Measurements from ENCODE around the gene NPVF. TPM values are rescaled to one million over a fixed set of nuclear protein-coding genes. Genes with fewer than 3 reads are reported as not detected.

Gene NPVF
- total RNA-seq, 4 donors from 2014 or later: not detected

DNA sequence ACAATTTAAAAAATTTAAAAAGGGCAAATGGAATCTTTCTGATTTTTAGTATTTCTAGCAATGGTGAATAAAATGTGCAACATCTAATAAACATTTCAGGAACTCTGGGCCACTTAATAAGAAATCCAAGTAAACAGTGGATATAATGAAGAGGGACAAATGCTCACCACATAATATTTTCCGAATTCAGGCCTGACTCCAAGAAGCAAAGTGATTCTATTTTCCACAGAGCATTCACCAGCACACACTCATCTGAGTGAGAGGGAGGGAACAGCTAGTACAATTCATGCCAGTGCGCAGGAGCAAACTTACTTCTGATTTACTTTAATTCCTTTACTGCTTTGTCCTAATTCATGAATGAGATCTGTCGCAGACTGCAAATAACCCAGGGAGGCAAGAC is 10.1 kb downstream of the NPVF start:
- intact Hi-C loops (cut with DNase I): no loop called here
- Histone ChIP-seq H3K4me1 (no peaks in the 10 kb centered on the region), H3K9me3 (no peaks in the 10 kb centered on the region), H3K27ac (no peak overlapping the region), H3K27me3 (no peaks in the 10 kb centered on the region), H3K4me3 (replicated peaks in 1 of 3) (no peak overlapping the region), H3K36me3 (no peaks in the 10 kb centered on the region)
- DNase-seq: no peak
- TF ChIP-seq, protein P1, sequence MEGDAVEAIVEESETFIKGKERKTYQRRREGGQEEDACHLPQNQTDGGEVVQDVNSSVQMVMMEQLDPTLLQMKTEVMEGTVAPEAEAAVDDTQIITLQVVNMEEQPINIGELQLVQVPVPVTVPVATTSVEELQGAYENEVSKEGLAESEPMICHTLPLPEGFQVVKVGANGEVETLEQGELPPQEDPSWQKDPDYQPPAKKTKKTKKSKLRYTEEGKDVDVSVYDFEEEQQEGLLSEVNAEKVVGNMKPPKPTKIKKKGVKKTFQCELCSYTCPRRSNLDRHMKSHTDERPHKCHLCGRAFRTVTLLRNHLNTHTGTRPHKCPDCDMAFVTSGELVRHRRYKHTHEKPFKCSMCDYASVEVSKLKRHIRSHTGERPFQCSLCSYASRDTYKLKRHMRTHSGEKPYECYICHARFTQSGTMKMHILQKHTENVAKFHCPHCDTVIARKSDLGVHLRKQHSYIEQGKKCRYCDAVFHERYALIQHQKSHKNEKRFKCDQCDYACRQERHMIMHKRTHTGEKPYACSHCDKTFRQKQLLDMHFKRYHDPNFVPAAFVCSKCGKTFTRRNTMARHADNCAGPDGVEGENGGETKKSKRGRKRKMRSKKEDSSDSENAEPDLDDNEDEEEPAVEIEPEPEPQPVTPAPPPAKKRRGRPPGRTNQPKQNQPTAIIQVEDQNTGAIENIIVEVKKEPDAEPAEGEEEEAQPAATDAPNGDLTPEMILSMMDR (IDR thresholded peaks at IDR 0.05): no peak
- no peak for TF ChIP-seq POLR2A (IDR thresholded peaks at IDR 0.05)
- 87 to 95% methylated on average over 3 of the region's 3 CpGs for WGBS, 2 donors

DNA sequence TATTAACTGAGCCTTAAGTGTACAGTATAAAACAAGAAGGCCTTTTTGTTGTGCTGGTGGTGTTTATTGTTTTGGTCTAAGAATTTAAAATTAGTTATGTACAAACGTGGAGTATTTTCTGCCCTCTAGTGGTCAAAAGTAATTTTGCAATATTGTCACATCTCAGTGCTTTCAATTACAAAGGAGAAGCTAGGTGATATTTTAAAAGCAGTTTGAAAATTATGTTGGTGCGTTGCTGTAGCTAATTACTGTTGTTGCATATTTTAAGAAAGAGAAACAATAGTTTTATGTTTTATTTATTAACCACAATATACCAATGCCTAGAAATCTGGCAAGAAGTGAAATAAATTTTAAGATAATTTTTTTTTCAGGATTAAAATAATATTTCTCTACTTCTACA is 11.4 kb downstream of the NPVF start:
- TF ChIP-seq POLR2A (IDR thresholded peaks at IDR 0.05): no peak
- TF ChIP-seq, protein P1 (IDR thresholded peaks at IDR 0.05): peak; percentile 8 to 76 (median 58)
- Histone ChIP-seq H3K27me3 (no peaks in the 10 kb centered on the region), H3K36me3 (no peaks in the 10 kb centered on the region), H3K4me1 (no peaks in the 10 kb centered on the region), H3K4me3 (replicated peaks in 1 of 3) (no peak overlapping the region), H3K9me3 (no peaks in the 10 kb centered on the region), H3K27ac (no peak overlapping the region)
- 5 to 6% methylated on average over 2 of the region's 2 CpGs for WGBS, 2 donors
- DNase-seq: no peak
- intact Hi-C loops (cut with DNase I): no loop called here

DNA sequence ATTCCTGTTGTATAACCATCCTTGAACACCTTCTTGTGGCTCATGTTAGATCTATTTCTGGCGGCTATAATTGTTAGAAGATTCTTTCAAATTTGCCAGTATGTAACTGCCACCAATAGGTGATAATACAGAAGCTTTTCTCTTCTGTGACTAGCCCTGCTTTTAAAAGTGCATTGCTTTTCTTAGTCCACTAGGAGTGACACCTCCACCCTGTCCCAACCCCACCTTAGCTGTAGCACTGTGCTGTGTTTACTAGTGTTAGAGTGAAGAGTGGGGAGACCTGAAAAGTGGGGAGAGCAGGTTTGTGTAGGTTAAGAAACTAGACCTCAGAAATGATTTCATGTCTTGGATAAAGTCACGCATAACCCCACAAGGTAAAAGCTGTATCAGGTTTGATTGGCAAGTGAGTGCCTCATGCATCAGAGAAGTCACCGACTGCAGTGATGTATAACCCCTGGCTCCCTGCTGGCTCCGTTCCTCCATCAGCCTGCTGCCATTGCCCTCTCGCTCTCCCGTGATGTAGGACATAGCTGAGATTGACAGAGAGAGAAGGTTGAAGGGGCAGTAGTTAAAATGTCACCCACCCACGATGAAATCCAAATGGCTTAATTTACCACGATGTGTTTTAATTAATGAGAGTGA is 12.5 kb downstream of the NPVF start:
- no peak for DNase-seq
- no peak for TF ChIP-seq POLR2A (IDR thresholded peaks at IDR 0.05)
- TF ChIP-seq, protein P1 (IDR thresholded peaks at IDR 0.05): no peak
- intact Hi-C loops (cut with DNase I): no loop called here
- WGBS, 2 donors: 69 to 72% methylated on average over 8 of the region's 8 CpGs
- H3K4me3 ChIP-seq (replicated peaks in 1 of 3): no peak overlapping the region
- no peaks in the 10 kb centered on the region for H3K36me3 ChIP-seq
- no peak overlapping the region for H3K27ac ChIP-seq
- no peaks in the 10 kb centered on the region for H3K27me3 ChIP-seq
- no peaks in the 10 kb centered on the region for H3K9me3 ChIP-seq
- no peaks in the 10 kb centered on the region for H3K4me1 ChIP-seq

DNA sequence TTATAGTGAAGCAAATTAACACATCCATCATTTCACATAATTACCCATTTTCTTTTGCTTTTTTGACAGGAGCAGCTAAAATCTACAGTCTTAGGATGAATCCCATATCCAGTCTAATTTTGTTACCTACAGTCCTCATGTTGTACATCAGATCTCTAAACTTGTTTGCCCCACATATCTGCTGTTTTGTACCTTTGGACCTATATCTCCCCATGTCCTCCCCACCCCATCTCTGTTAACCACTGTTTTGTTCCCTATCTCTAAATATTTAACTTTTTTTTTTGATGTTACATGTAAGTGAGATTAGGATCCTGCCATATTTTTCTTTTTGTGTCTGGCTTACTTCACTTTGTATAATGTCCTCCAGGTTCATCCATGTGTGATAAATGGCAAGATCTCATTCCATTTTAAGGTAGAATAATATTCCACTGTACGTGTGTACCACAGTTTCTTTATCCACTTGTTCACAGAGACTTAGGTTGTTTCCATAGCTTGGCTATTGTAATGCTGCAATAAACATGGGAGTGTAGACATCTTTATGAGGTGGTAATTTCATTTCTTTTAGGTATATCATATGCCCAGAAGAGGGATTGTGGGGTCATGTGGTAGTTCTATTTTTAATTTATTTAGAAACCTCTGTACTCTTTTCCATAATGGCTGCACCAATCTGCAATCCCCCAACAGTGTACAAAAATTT is 19.6 kb downstream of the NPVF start:
- Histone ChIP-seq H3K27me3 (no peaks in the 10 kb centered on the region), H3K27ac (no peak overlapping the region), H3K9me3 (no peaks in the 10 kb centered on the region), H3K4me3 (replicated peaks in 1 of 3) (no peak overlapping the region), H3K4me1 (no peaks in the 10 kb centered on the region), H3K36me3 (no peaks in the 10 kb centered on the region)
- WGBS, 2 donors: 77 to 84% methylated on average over 1 of the region's 1 CpG
- TF ChIP-seq, protein P1 (IDR thresholded peaks at IDR 0.05): no peak
- no peak for TF ChIP-seq POLR2A (IDR thresholded peaks at IDR 0.05)
- no peak for DNase-seq
- intact Hi-C loops (cut with DNase I): no loop called here

DNA sequence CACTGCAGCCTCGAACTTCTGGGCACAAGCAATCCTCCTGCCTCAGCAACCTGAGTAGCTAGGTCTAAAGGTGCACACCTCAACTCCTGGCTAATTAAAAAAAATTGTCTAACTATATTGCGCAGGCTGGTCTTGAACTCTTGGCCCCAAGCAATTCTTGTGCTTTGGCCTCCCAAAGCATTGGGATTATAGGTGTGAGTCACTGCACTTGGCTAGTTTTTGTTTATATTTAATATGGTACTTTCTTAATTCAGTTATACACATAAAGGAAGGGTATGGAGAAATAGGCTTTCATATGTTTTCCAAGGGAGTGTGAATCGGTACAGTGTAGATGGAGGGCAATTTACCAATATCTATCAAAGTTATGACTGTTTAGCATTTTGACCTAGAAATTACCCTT is 20.4 kb downstream of the NPVF start:
- DNase-seq: no peak
- intact Hi-C loops (cut with DNase I): no loop called here
- Histone ChIP-seq H3K27me3 (no peaks in the 10 kb centered on the region), H3K36me3 (no peaks in the 10 kb centered on the region), H3K27ac (no peak overlapping the region), H3K4me1 (no peaks in the 10 kb centered on the region), H3K9me3 (no peaks in the 10 kb centered on the region), H3K4me3 (replicated peaks in 1 of 3) (no peak overlapping the region)
- WGBS, 2 donors: 90 to 91% methylated on average over 3 of the region's 3 CpGs
- TF ChIP-seq, protein P1 (IDR thresholded peaks at IDR 0.05): no peak
- no peak for TF ChIP-seq POLR2A (IDR thresholded peaks at IDR 0.05)
